GM19328 (cell line): ENCODE data around the gene ADPRS.

ENCODE experiments used
- ATAC-seq: cut with Tn5 transposase; IDR thresholded peaks from one replicate; pipeline ENCODE4 v1.9.1; 2021; ENCODE audit warnings: mild to moderate bottlenecking, moderate library complexity; ENCODE audit not compliant: unreplicated experiment

ADPRS gene

GRCh38 chr1:36101546-36101945 is 12.9 kb downstream of the ADPRS start:
- no peak for ATAC-seq

GRCh38 chr1:36106269-36106668 is 17.6 kb downstream of the ADPRS start:
- no peak for ATAC-seq

GRCh38 chr1:36107394-36107793 is 18.7 kb downstream of the ADPRS start:
- no peak for ATAC-seq

DNA sequence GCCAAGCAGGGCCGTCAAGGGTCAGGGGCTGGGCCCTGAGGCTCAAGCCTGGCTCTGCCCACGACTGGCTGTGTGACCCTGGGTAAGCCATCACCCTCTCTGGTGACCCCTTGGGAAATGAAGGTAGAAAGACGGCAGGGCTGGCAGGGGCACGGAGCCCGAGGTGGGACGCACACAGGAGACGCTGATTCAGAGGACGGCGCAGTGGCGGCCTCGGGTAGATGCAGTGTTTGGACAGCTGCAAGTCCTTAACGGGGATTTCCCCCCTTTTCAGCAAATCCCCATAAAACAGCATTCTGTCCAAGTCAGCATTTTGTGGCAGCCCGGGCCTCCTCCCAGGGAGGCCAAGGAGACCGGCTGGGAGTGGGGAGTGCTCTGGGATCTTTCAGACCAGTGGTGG is 19.6 kb downstream of the ADPRS start:
- ATAC-seq: no peak

DNA sequence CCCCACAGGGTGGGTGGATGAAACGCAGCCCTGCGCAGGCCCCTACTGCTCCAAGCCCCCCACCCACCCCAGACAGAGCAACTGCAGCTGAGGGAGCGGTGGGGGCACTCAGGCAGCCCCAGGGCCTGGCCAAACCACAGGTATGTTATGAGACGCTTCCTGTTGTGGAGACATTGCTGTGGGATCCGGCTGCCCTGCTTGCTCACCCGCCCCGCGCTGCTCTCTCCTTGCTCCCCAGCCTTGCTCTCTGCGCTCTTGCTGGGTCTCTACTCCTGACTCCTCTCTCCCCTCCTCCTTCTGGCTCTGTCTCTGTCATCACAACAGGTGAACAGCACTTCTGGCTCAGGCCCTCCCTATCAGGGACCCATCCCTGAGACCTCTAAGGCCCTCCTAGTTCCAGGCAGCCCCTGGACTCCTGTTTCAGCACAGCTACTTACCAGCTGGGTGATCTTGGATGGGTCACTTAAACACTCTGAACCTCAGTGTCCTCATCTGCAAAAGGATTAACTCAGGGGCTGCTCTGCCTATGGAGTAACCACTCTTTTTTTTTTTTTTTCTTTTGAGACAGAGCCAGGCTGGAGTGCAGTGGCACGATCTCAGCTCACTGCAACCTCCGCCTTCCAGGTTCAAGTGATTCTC is 20.5 kb downstream of the ADPRS start:
- ATAC-seq: no peak

- ATAC-seq: no peak
Observed at GRCh38 chr1:36111151-36111550, 22.5 kb downstream of the ADPRS start.

GRCh38 chr1:36112823-36113222 is 24.1 kb downstream of the ADPRS start:
- ATAC-seq: no peak

DNA sequence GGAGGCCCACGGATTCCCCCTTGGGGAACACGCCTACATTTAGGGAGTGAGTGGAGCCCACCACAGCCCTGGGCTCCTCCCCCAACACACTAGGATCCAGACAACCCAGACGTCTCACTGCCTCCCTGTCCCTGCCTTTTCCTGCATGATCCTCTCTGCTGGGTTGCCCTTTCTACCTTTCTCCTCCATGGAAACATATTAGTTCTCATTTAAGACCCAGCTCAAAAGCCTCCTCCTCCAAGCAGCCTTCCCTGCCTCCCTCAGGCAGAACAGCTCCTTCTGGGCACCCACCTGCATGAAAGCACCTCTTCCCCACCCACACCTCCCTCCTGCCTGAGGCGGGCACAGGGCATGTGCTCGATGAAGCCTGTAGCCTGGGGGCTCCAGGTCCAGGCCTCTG is 25.7 kb downstream of the ADPRS start:
- no peak for ATAC-seq

DNA sequence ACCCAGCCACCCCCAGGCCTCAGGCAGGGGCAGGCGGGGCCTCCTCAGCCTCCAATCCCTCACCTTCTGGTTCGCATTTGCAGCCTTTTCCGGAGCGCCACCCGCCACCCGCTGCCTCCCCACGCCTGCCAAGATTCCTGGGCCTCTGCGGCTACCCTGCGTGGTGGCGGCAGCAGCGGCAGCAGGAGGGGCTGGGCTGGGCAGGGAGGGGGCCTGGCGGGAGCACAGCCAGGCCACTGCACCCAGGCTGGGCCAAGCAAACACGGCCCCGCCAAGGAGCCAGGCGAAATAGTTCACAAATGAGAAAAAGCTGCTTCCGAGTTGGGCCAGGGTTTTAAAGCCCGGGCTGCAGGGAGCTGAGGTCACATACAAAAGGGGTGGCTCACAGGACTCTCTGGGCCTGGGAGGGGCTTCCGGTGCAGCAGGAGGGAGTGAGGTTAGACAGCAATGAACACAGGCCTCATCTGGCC is 26.5 kb downstream of the ADPRS start:
- ATAC-seq: no peak

DNA sequence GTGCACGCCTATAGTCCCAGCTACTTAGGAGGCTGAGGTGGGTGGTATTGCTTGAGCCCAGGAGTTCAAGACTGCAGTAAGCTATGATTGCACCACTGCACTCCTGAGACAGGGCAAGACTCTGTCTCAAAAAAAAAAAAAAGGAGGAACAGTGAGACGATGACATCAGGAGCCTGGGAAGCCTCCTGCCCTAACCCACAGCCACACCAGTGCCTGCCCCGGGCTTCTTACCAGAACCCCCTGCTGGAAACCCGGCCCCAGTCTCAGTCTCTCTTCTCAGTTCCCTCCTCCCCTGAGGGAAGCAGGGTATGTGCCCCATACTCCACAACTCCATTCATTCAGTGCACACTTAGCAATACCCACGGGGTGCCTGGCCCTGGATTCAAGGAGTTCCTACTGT is 27.2 kb downstream of the ADPRS start:
- no peak for ATAC-seq

DNA sequence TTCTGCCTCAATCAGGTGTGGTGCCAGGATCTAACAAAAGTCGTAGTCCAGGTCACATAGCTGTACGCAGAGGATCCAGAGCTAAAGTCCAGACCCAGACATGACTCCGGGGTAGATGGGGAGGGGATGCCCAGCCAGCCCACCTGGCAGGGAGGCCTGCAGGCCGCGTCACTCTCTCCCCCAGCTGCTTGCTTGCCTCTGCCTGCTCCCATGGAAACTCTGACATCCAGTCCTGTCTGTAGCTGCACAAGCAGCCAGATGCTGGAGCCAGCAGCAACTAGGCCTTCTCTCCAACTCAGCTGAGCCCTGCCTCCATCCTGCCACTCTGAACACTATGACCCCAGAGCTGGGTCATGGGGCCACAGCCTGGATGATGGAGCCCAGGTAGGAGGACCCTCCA is 28.2 kb downstream of the ADPRS start:
- no peak for ATAC-seq

GRCh38 chr1:36118447-36119204 is 29.9 kb downstream of the ADPRS start:
- no peak for ATAC-seq

DNA sequence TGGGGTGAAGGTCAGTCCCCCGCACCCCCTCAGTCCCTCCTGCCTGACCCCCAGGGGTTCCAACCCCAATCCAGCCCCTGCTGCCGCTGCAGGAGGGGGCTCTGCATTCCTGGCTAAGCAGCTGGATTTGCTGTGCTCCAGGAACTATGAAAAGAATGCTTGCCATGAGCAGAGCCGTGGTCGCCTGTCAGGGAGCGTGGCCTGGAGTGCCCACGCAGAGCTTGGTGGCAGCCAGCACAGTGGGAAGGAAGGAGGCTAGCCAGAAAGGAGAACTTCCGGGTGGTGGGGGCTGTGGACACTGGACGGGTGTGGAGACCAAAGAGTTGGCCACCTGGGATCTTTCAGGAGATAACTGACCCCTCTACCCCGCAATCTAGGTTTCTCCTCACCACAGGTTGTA is 30.8 kb downstream of the ADPRS start:
- no peak for ATAC-seq

DNA sequence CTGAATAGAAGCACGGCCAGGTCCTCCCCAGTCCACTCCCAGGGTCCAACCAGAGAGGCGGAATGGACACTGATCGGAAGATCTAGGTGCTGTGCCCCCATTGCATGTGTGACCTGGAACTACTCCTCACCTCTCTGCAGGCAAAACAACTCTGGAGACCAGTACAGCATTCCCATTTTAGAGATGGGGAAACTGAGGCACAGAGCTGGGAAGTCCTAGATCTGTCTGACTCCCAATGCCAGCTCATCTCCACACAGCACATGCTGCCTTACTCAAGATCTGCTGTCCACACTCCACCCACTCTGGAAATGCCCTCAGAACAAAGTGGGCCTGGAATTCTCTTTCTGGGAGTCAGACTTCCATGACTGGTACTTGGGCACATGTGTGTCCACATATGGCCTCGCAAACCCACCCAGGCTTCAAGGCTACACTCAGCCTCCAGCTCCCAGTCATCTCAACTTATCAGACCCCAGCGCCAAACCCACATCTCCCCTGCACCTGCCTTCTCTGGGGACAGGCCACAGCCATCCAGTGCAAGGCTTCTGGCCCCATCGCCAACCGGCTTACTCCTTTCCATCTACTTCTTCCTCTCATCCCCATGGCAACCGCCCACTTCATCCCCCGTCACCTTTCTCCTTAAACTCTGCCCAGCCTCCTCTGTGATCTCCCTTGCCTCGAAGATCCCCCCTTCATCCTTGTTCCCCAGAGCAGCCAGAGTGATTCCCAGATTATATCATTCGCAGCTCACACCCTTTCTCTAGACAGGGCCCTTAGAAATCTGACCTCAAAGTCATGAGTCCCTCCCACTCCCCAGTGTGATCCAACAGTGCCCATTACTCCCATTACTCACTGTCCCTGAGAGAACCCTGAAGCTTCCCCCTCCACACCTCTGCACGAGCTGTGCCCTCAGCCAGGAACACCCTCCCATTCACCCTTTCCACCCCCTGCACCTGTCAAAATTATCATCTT is 33.7 kb downstream of the ADPRS start:
- no peak for ATAC-seq

GRCh38 chr1:36123356-36123755 is 34.7 kb downstream of the ADPRS start:
- no peak for ATAC-seq

- ATAC-seq: no peak
Observed at GRCh38 chr1:36124404-36125128, 35.9 kb downstream of the ADPRS start.

DNA sequence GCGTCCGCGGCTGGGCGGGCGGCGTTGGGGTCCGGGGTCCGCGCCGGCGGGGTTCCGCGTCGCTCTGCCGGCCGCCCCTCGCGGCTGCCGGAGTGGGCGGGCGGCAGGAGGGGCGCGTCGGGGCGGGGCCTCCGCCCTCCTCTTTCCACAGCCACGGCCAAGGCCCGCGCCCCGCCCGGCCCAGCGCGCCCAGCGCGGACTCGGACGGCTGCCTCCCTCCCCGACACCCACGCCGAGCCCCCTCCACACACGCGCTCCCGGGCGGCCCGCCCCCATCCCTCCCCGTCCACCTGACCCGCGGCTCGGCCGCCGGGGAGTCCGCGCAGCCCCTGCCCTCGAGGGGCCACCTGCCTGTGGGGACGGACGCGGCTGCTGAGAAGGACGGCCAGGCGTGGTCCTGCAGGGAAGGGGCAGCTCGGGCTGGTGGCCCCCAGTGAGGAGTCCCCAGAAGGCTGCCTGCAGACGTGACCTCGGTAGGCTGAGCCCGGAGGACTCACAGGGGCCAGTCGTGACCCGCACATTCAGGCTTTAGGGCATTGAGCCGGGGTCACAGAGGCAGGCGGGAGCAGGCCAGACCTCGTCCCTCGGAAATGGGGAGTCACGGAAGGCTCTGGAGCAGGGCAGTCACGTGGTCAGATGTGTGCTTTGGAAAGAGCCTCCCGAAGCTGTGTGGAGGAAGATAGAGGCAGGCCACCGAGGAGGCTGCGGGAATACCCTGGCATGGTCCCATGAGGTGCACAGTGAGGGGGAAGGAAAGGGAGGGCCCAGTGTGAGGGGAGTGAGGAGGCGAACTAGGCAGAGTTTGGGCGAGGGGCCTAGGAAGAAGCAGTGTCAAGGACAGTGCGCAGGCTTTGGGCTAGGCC is 36.7 kb downstream of the ADPRS start, which contains the start of gene COL8A2:
TSS of gene COL8A2 (minus strand) at position 94 of the 863 bp plus-strand sequence. CDS start 24,980 bp downstream, outside the sequence.
- ATAC-seq: no peak

GRCh38 chr1:36126005-36126716 is 37.5 kb downstream of the ADPRS start:
- ATAC-seq: no peak
